ENCODE measurements around the gene DND1.

Gene DND1

DNA sequence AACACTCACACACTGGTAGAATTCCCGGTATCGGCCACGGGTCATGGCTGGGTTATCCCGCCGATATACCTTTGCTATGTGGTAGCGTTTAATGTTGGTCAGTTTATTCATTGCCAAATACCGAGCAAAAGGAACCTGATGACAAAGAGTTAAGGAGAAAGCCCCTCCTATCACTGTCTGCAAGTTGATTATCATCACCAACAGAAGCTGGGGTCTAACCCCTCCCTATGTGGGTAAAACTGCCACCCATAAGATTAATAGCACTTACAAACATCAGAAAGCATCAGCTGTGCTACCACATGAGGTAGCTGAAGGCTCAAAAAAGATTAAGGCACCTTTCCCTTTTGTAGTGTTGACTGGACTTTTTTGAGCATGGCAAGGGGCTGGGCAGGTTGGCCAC, 5.6 kb upstream of the DND1 start:
- Histone ChIP-seq H2AFZ (no peak overlapping the region), H3K9me3 (ENCODE audit: control insufficient read depth, low read length) (no peaks in the 10 kb centered on the region), H3K4me1 (no peaks in the 10 kb centered on the region), H3K4me3 (ENCODE audit: low read depth, low read length) (no peak overlapping the region), H3K27me3 (ENCODE audit: control insufficient read depth, insufficient read depth, low read length) (no peaks in the 10 kb centered on the region), H3K27ac (no peak overlapping the region), H3K36me3 (ENCODE audit: control insufficient read depth, insufficient read depth, low read length) (no peaks in the 10 kb centered on the region), H3K4me2 (ENCODE audit: low read length) (no peak overlapping the region), H3K79me2 (no peaks in the 10 kb centered on the region), H3K9ac (no peak overlapping the region)
- TF ChIP-seq, protein P1, sequence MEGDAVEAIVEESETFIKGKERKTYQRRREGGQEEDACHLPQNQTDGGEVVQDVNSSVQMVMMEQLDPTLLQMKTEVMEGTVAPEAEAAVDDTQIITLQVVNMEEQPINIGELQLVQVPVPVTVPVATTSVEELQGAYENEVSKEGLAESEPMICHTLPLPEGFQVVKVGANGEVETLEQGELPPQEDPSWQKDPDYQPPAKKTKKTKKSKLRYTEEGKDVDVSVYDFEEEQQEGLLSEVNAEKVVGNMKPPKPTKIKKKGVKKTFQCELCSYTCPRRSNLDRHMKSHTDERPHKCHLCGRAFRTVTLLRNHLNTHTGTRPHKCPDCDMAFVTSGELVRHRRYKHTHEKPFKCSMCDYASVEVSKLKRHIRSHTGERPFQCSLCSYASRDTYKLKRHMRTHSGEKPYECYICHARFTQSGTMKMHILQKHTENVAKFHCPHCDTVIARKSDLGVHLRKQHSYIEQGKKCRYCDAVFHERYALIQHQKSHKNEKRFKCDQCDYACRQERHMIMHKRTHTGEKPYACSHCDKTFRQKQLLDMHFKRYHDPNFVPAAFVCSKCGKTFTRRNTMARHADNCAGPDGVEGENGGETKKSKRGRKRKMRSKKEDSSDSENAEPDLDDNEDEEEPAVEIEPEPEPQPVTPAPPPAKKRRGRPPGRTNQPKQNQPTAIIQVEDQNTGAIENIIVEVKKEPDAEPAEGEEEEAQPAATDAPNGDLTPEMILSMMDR (IDR thresholded peaks at IDR 0.05), result no peak

GRCh38 chr5:140677947-140678346, 4.6 kb upstream of the DND1 start:
- H3K4me3 ChIP-seq (ENCODE audit: low read depth, low read length), result no peak overlapping the region
- TF ChIP-seq, protein P1 (IDR thresholded peaks at IDR 0.05), result no peak
- no peaks in the 10 kb centered on the region for H3K9me3 ChIP-seq (ENCODE audit: control insufficient read depth, low read length)
- H3K27ac ChIP-seq, result no peak overlapping the region
- no peak overlapping the region for H3K9ac ChIP-seq
- H2AFZ ChIP-seq, result no peak overlapping the region
- no peaks in the 10 kb centered on the region for H3K36me3 ChIP-seq (ENCODE audit: control insufficient read depth, insufficient read depth, low read length)
- H3K27me3 ChIP-seq (ENCODE audit: control insufficient read depth, insufficient read depth, low read length), result no peaks in the 10 kb centered on the region
- H3K79me2 ChIP-seq, result no peaks in the 10 kb centered on the region
- no peak overlapping the region for H3K4me2 ChIP-seq (ENCODE audit: low read length)
- H3K4me1 ChIP-seq, result no peaks in the 10 kb centered on the region

- Histone ChIP-seq H3K4me1 (no peaks in the 10 kb centered on the region), H3K4me2 (ENCODE audit: low read length) (no peak overlapping the region), H3K36me3 (ENCODE audit: control insufficient read depth, insufficient read depth, low read length) (no peaks in the 10 kb centered on the region), H3K27me3 (ENCODE audit: control insufficient read depth, insufficient read depth, low read length) (no peaks in the 10 kb centered on the region), H3K9me3 (ENCODE audit: control insufficient read depth, low read length) (no peaks in the 10 kb centered on the region), H2AFZ (no peak overlapping the region), H3K79me2 (no peaks in the 10 kb centered on the region), H3K4me3 (ENCODE audit: low read depth, low read length) (no peak overlapping the region), H3K9ac (no peak overlapping the region), H3K27ac (no peak overlapping the region)
- TF ChIP-seq, protein P1 (IDR thresholded peaks at IDR 0.05), result no peak
These were observed 1.3 kb upstream of the DND1 start for GRCh38 chr5:140674629-140675028.

DNA sequence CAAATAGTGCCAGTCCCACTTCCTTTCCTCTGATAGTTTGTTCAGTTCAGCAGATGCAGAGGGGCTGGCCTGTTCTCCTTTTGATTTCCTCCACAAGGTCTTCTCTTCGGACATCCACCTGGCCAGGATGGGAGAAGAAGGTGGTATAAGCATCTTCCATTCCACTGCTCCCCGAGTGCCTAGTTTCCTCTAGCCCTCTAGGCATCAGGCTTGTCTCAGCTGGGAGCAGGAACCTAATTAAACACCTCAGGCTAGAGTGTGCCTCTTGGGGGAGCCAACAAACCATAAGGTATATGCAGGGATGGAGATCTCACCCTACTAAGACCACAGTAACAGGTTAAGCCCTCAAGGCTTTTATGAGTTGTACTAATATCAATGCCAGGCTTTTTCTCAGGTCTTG, 835 bp upstream of the DND1 start:
- H3K36me3 ChIP-seq (ENCODE audit: control insufficient read depth, insufficient read depth, low read length), result no peaks in the 10 kb centered on the region
- H3K9ac ChIP-seq, result no peak overlapping the region

More for the DNA sequence above, 835 bp upstream of the DND1 start:
- H3K9me3 ChIP-seq (ENCODE audit: control insufficient read depth, low read length), result no peaks in the 10 kb centered on the region
- no peak overlapping the region for H3K4me2 ChIP-seq (ENCODE audit: low read length)
- TF ChIP-seq, protein P1 (IDR thresholded peaks at IDR 0.05), result no peak
- no peak overlapping the region for H3K27ac ChIP-seq
- no peak overlapping the region for H3K4me3 ChIP-seq (ENCODE audit: low read depth, low read length)
- H3K4me1 ChIP-seq, result no peaks in the 10 kb centered on the region
- no peaks in the 10 kb centered on the region for H3K79me2 ChIP-seq
- no peaks in the 10 kb centered on the region for H3K27me3 ChIP-seq (ENCODE audit: control insufficient read depth, insufficient read depth, low read length)
- H2AFZ ChIP-seq, result no peak overlapping the region

All from parathyroid adenoma (tissue), 2 donors.